Spleen (tissue), 7 donors: ENCODE measurements around the gene PHOSPHO1.

ENCODE experiments used
- CTCF ChIP-seq, 11 experiments: fragments of 200-600 bp in 7 of 11; fragments of 450-650 bp in 4 of 11; sonication (generic) in 4 of 11; IDR thresholded peaks in 8 of 11; conservative IDR thresholded peaks in 3 of 11; 1 replicate in 7 of 11; 2 replicates in 4 of 11; pipeline versions ENCODE4 v1.4.0 to v1.8.0; 2016 to 2021; ENCODE audit warnings: antibody characterized with exemption in 11 of 11, inconsistent platforms in 4 of 11, mild to moderate bottlenecking in 1 of 11
- POLR2AphosphoS5 ChIP-seq, 3 donors: sonication (generic); formaldehyde crosslinking; IDR thresholded peaks; one replicate each; pipeline ENCODE4 v1.5.1; 2017; ENCODE audit warnings: antibody characterized with exemption in 3 of 3
- donor health status: DM: no; HTN: no; CAD: no; lungs with moderate emphysema.
- donor health status: DM: no; HTN: no; CAD: no.
- donor health status: DM: no; HTN: no; CAD: no.

- TF ChIP-seq CTCF (IDR thresholded peaks at IDR 0.05 in 8 of 11, conservative IDR thresholded peaks at IDR 0.05 in 3 of 11) (no peak), POLR2AphosphoS5 (IDR thresholded peaks at IDR 0.05) (no peak)
These were observed 47.2 kb downstream of the PHOSPHO1 start for GRCh38 chr17:49183341-49183740.
